SKM-1 treated with dmso at 0.1 percent for 144 hours (cell line): Measurements from ENCODE around the gene PTEN.
"Not testable (repeated sequence)": the region's sequence is repeated elsewhere in the genome, so short reads cannot be mapped to it uniquely, and the experiment has no call there.

Source experiments
- DNase-seq: peaks from one replicate; lab custom pipeline; 2025; ENCODE audit not compliant: unreplicated experiment; lab: John Stamatoyannopoulos, UW

Gene PTEN

DNA sequence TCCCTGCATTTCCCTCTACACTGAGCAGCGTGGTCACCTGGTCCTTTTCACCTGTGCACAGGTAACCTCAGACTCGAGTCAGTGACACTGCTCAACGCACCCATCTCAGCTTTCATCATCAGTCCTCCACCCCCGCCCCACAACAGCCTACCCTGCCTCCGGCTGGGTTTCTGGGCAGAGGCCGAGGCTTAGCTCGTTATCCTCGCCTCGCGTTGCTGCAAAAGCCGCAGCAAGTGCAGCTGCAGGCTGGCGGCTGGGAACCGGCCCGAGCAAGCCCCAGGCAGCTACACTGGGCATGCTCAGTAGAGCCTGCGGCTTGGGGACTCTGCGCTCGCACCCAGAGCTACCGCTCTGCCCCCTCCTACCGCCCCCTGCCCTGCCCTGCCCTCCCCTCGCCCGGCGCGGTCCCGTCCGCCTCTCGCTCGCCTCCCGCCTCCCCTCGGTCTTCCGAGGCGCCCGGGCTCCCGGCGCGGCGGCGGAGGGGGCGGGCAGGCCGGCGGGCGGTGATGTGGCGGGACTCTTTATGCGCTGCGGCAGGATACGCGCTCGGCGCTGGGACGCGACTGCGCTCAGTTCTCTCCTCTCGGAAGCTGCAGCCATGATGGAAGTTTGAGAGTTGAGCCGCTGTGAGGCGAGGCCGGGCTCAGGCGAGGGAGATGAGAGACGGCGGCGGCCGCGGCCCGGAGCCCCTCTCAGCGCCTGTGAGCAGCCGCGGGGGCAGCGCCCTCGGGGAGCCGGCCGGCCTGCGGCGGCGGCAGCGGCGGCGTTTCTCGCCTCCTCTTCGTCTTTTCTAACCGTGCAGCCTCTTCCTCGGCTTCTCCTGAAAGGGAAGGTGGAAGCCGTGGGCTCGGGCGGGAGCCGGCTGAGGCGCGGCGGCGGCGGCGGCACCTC, at the start of gene PTEN, which contains the start of gene KLLN:
TSS of gene PTEN (plus strand) at position 573 of the 891 bp plus-strand sequence. CDS start 845 bp downstream, outside the sequence.
TSS of gene KLLN (minus strand) at position 481 of the 891 bp plus-strand sequence. CDS start 1,046 bp downstream, outside the sequence.
- DNase-seq = peak; percentile 89

DNA sequence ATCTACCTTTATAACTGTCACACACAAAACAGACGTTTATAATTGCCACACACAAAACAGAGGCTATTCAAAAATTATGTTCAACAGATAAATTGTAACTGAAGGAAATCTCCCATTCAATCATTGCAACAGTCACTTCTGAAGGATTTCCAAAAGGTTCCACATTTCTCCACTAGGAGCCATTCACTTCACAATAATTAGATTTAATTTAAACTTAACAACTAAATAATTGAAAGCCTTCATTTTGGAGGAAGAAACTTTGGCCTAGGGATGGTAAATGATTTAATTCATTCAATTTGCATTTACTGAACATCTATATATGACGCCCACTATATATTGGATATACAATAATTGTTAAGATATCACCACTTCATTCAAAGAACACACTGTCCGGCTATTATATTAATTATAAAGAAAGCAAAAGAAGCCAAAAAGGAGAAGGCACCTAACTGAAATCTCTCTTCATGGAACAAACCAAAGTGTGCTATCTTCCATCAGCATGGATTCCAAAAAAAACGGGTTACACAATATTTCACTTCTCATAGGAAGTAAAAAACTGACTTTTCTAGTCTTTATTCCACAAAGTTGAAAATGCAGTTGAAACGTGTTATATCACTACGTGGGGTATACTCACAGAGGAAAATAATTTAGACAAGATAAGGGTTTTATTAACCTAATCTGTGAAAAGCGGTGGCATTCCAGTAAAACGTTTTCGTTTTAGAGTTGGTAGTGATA, 47.1 kb upstream of the PTEN start:
- DNase-seq = no peak

GRCh38 chr10:87816898-87817608, 46.4 kb upstream of the PTEN start:
- DNase-seq = peak; percentile 15

GRCh38 chr10:87817609-87818504, 45.6 kb upstream of the PTEN start, which contains the start of gene ATAD1:
ATAD1 (minus strand) TSS chr10:87818226; CDS start chr10:87814599, 3,627 bp downstream.
- peak; percentile 90 for DNase-seq

- DNase-seq = peak; percentile 39
These were observed 44.7 kb upstream of the PTEN start for GRCh38 chr10:87818505-87819288.

GRCh38 chr10:87819289-87819585, 44.2 kb upstream of the PTEN start:
- no peak for DNase-seq

- no peak for DNase-seq
These were observed 36.8 kb upstream of the PTEN start for GRCh38 chr10:87826653-87827052.

DNA sequence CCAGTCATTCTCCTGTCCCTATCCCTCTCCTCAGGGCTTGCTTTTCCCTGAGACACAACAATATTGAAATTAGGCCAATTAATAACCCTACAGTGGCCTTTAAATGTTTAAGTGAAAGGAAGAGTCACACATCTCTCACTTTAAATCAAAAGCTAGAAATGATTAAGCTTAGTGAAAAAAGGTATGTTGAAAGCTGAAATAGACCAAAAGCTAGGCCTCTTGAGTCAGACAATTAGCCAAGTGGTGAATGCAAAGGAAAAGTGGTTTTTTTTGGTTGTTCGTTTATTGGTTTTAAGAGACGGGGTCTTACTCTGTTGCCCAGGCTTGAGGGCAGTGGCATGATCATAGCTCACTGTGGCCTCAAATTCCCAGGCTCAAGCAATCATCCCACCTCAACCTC, 35.7 kb upstream of the PTEN start:
- no peak for DNase-seq

DNA sequence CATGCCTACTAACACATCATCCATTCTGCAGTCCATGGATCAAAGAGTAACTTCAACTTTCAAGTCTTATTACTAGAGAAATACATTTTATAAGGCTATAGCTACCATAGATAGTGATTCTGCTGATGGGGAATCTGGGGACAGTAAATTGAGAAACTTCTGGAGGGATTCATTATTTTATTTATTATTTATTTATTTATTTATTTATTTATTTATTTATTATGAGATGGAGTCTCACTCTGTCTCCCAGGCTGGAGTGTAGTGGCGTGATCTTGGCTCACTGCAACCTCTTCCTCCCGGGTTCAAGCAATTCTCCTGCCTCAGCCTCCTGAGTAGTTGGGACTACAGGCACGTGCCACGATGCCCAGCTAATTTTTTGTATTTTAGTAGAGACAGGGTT, 34.4 kb upstream of the PTEN start:
- not testable (repeated sequence) for DNase-seq

- DNase-seq = no peak
These were observed 33.3 kb upstream of the PTEN start for GRCh38 chr10:87829986-87830729.

DNA sequence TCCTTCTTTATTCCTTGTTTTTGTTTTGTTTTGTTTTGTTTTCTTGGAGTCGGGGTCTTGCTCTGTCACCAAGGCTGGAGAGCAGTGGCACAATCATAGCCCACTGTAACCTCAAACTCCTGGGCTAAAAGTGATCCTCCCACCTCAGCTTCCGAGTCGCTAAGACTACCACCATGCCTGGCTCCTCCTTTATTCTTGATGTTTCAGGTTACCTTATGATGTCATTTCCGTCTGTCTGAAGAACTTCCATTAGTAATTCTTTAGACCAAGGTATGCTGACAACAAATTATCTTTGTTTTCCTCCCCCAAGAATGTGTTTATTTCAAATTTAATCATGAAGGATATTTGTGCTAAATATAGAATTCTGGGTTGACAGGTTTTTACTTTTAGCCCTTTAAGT, 27.3 kb upstream of the PTEN start:
- no peak for DNase-seq

DNA sequence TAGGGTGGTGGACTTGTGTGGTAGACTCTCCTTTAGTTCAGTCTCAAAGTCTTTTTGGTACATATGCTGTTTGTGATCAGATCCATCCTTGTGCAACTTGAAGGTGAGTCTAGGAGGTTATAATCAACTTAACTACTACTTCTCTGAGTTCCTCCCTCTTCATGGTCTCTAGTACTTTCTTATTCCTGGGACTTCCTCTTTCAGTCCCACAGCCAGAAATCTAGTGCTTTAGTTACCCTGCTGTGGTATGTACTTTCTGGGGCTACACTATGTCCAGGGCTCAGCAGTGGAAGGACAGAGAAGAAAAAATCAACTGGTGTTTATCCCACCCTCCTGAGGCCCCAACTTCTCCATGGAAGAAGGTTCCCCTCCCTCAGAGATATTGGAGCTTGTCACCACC, 26.0 kb upstream of the PTEN start:
- DNase-seq = peak; percentile 76

- DNase-seq = no peak
These were observed 24.8 kb upstream of the PTEN start for GRCh38 chr10:87838650-87839049.

DNA sequence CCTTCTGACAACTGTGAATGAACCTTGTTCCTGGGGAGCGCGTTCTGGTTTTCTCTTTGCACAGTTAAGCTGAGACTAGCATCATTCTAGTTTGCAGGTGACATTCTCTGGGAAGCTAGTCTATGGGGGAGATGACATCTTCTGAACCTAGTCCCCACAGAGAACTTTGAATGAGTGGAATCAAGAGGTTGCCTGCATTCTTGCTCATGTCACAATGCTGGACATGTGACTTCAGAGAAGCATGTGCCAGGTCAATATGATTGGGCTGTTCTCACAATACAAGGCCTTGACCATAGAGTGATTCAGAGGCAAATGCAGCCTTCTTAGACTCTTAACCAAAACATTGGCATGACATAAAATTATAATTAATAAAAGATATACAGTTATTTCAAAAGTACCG, 22.2 kb upstream of the PTEN start:
- DNase-seq = no peak

GRCh38 chr10:87842220-87842641, 21.2 kb upstream of the PTEN start:
- DNase-seq = no peak

- DNase-seq = no peak
These were observed 20.5 kb upstream of the PTEN start for GRCh38 chr10:87842776-87843497.

DNA sequence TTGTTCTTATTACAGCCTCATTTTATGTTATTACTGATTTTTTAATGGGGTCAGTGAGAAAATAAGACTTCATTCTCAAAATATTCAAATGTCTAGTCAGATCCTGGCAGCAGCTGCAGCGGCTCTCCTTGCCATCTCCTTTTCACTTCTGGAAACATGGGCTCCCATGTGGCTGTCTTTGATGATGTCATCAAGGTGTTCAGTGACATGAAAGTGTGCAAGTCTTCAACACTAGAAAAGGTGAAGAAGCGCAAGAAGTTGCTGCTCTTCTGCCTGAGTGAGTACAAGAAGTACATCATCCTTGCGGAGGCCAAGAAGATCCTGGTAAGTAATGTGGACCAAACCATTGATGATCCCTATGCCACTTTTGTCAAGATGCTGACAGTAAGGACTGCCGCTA, 19.7 kb upstream of the PTEN start:
- DNase-seq = no peak
